OCI-LY1 (cell line): Measurements from ENCODE around the gene COX7A1.

Source experiments
- H2AFZ ChIP-seq: fragments of 200-600 bp; sonication (generic), shearing (Covaris generic); 2 replicates; pipeline ENCODE4 v1.6.0; 2014; ENCODE audit warnings: antibody characterized with exemption, mild to moderate bottlenecking, low read length
- H3F3A ChIP-seq: fragments of 200-600 bp; sonication (generic), shearing (Covaris generic); 2 replicates; pipeline ENCODE4 v1.6.0; 2014; ENCODE audit warnings: mild to moderate bottlenecking, antibody characterized with exemption, low read length, moderate library complexity; ENCODE audit not compliant: insufficient read depth
- H3K27ac ChIP-seq: fragments of 200-600 bp; sonication (generic); 2 replicates; pipeline ENCODE4 v1.5.1; 2014; ENCODE audit warnings: low read length, mixed run types, mild to moderate bottlenecking, low read depth; ENCODE audit not compliant: poor library complexity, severe bottlenecking
- H3K27me3 ChIP-seq: fragments of 200-600 bp; sonication (generic); 2 replicates; pipeline ENCODE4 v1.6.0; 2014; ENCODE audit warnings: antibody characterized with exemption, mild to moderate bottlenecking, low read length, moderate library complexity; ENCODE audit not compliant: insufficient read depth
- H3K36me3 ChIP-seq: fragments of 200-600 bp; sonication (generic); 2 replicates; pipeline ENCODE4 v1.6.1; 2014; ENCODE audit warnings: mild to moderate bottlenecking, antibody characterized with exemption, low read length, moderate library complexity, mixed read lengths; ENCODE audit not compliant: insufficient read depth
- H3K4me1 ChIP-seq: fragments of 200-600 bp; sonication (generic); 2 replicates; pipeline ENCODE4 v1.5.1; 2014; ENCODE audit warnings: mild to moderate bottlenecking, low read length, moderate library complexity; ENCODE audit not compliant: insufficient read depth, severe bottlenecking
- H3K4me2 ChIP-seq: fragments of 200-600 bp; sonication (generic), shearing (Covaris generic); 2 replicates; pipeline ENCODE4 v1.6.1; 2014; ENCODE audit warnings: low read length
- H3K4me3 ChIP-seq: fragments of 200-600 bp; sonication (generic); 2 replicates; pipeline ENCODE4 v1.5.1; 2014; ENCODE audit warnings: low read length, low read depth, mild to moderate bottlenecking, mixed read lengths; ENCODE audit not compliant: poor library complexity, severe bottlenecking
- H3K79me2 ChIP-seq: fragments of 200-600 bp; shearing (Covaris generic); 2 replicates; pipeline ENCODE4 v1.6.1; 2016; ENCODE audit warnings: mixed run types, low read length, mixed read lengths; ENCODE audit not compliant: insufficient read depth
- H3K9ac ChIP-seq: fragments of 200-600 bp; sonication (generic), shearing (Covaris generic); 2 replicates; pipeline ENCODE4 v1.6.1; 2014; ENCODE audit warnings: mild to moderate bottlenecking, low read length, mixed read lengths
- H3K9me2 ChIP-seq: fragments of 200-600 bp; sonication (generic), shearing (Covaris generic); 2 replicates; pipeline ENCODE4 v1.6.1; 2014; ENCODE audit warnings: low read depth, mild to moderate bottlenecking, low read length, mixed read lengths
- H3K9me3 ChIP-seq: fragments of 200-600 bp; shearing (Covaris generic); 2 replicates; pipeline ENCODE4 v1.6.1; 2014; ENCODE audit warnings: low read length, mixed read lengths
- H4K20me1 ChIP-seq: fragments of 200-600 bp; sonication (generic), shearing (Covaris generic); 2 replicates; pipeline ENCODE4 v1.6.0; 2016; ENCODE audit warnings: mild to moderate bottlenecking, low read length; ENCODE audit not compliant: insufficient read depth
- CTCF ChIP-seq: fragments of 200-600 bp; sonication (generic), shearing (Covaris generic); IDR thresholded peaks from 2 replicates; pipeline ENCODE4 v1.5.1; 2017; ENCODE audit warnings: mild to moderate bottlenecking, antibody characterized with exemption, low read length, moderate library complexity, mixed read lengths
- EZH2 ChIP-seq: fragments of 200-600 bp; sonication (generic), shearing (Covaris generic); IDR thresholded peaks from 2 replicates; pipeline ENCODE4 v1.8.0; 2017; ENCODE audit warnings: borderline replicate concordance, mixed run types, mild to moderate bottlenecking, antibody characterized with exemption, low read length, moderate library complexity, mixed read lengths

The COX7A1 gene

GRCh38 chr19:36144624-36145023, 7.6 kb downstream of the COX7A1 start:
- Histone ChIP-seq H2AFZ (no peak overlapping the region), H4K20me1 (no peaks in the 10 kb centered on the region), H3K27me3 (no peaks in the 10 kb centered on the region), H3K4me2 (no peak overlapping the region), H3K4me1 (peaks cover 6% of the 10 kb centered on the region), H3F3A (no peaks in the 10 kb centered on the region), H3K79me2 (no peaks in the 10 kb centered on the region), H3K27ac (no peak overlapping the region), H3K9me2 (no peaks in the 10 kb centered on the region), H3K9ac (no peak overlapping the region), H3K4me3 (no peak overlapping the region), H3K9me3 (no peaks in the 10 kb centered on the region), H3K36me3 (peaks cover 59% of the 10 kb centered on the region)
- TF ChIP-seq CTCF = no peak
- no peak for TF ChIP-seq EZH2

GRCh38 chr19:36142496-36142895, 9.8 kb downstream of the COX7A1 start:
- TF ChIP-seq EZH2 (no peak), CTCF (no peak)
- H3K9ac ChIP-seq = no peak overlapping the region
- no peak overlapping the region for H2AFZ ChIP-seq
- no peaks in the 10 kb centered on the region for H3K9me2 ChIP-seq
- no peaks in the 10 kb centered on the region for H3K9me3 ChIP-seq
- no peaks in the 10 kb centered on the region for H4K20me1 ChIP-seq
- no peak overlapping the region for H3K27ac ChIP-seq
- no peak overlapping the region for H3K4me2 ChIP-seq
- H3K36me3 ChIP-seq = peaks cover 44% of the 10 kb centered on the region
- peaks cover 10% of the 10 kb centered on the region for H3K4me1 ChIP-seq
- H3K79me2 ChIP-seq = no peaks in the 10 kb centered on the region
- H3F3A ChIP-seq = no peaks in the 10 kb centered on the region
- no peaks in the 10 kb centered on the region for H3K27me3 ChIP-seq
- no peak overlapping the region for H3K4me3 ChIP-seq

- TF ChIP-seq CTCF = no peak
- no peak for TF ChIP-seq EZH2
- Histone ChIP-seq H3K27ac (no peak overlapping the region), H3K4me1 (peaks cover 13% of the 10 kb centered on the region), H3K4me3 (no peak overlapping the region), H3K9me3 (no peaks in the 10 kb centered on the region), H4K20me1 (no peaks in the 10 kb centered on the region), H3K9ac (no peak overlapping the region), H3K9me2 (no peaks in the 10 kb centered on the region), H3F3A (no peaks in the 10 kb centered on the region), H3K79me2 (no peaks in the 10 kb centered on the region), H3K4me2 (no peak overlapping the region), H3K27me3 (no peaks in the 10 kb centered on the region), H2AFZ (no peak overlapping the region), H3K36me3 (peaks cover 41% of the 10 kb centered on the region)
These were observed 10.2 kb downstream of the COX7A1 start for GRCh38 chr19:36142046-36142445.
